Prostate gland (tissue), 2 donors: Measurements from ENCODE around the gene NAALADL2.

Experiments used
- POLR2A ChIP-seq: fragments of 450-650 bp; IDR thresholded peaks from one replicate; pipeline ENCODE4 v1.6.1; 2016; ENCODE audit warnings: antibody characterized with exemption, mild to moderate bottlenecking
- POLR2AphosphoS5 ChIP-seq: sonication (generic); formaldehyde crosslinking; IDR thresholded peaks from one replicate; pipeline ENCODE4 v1.6.1; 2017; ENCODE audit warnings: antibody characterized with exemption
- TF ChIP-seq, protein P1 (sequence below), 4 experiments: fragments of 200-600 bp in 2 of 4; fragments of 450-650 bp in 2 of 4; sonication (generic) in 2 of 4; IDR thresholded peaks; 1 replicate in 3 of 4; 2 replicates in 1 of 4; pipeline ENCODE4 v1.5.1; 2016 to 2019; ENCODE audit warnings: antibody characterized with exemption in 4 of 4, mild to moderate bottlenecking in 2 of 4, moderate library complexity in 2 of 4

DNA sequence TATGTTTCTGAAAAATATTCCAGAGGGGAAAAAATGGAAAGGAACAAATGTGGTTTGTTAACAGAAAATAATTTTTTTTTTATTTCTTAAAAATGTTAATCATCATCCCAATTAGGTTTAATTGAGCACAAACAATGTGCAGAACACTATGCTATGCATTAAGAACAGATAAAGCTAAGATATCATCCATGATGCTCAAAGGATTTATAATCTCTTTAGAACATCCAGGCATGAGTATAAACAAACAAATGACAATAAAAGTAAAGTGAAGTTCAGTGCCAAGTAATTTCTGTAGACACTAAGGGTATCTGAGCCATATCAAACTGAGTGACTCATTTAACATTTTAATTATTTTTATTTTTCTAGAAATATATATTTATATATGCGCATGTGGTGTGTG lies 732.2 kb downstream of the NAALADL2 start:
- TF ChIP-seq, protein P1, sequence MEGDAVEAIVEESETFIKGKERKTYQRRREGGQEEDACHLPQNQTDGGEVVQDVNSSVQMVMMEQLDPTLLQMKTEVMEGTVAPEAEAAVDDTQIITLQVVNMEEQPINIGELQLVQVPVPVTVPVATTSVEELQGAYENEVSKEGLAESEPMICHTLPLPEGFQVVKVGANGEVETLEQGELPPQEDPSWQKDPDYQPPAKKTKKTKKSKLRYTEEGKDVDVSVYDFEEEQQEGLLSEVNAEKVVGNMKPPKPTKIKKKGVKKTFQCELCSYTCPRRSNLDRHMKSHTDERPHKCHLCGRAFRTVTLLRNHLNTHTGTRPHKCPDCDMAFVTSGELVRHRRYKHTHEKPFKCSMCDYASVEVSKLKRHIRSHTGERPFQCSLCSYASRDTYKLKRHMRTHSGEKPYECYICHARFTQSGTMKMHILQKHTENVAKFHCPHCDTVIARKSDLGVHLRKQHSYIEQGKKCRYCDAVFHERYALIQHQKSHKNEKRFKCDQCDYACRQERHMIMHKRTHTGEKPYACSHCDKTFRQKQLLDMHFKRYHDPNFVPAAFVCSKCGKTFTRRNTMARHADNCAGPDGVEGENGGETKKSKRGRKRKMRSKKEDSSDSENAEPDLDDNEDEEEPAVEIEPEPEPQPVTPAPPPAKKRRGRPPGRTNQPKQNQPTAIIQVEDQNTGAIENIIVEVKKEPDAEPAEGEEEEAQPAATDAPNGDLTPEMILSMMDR (IDR thresholded peaks at IDR 0.05): no peak
- TF ChIP-seq POLR2A (no peak), POLR2AphosphoS5 (no peak)
